Lung microvascular endothelial cell (primary cell): ENCODE data around the gene DISP2. TPM values are rescaled to one million over a fixed set of nuclear protein-coding genes. Genes with fewer than 3 reads are reported as not detected.

Experiments used
- DNase-seq, 2 donors: peaks; one replicate each; pipeline versions ENCODE4 v3.0.0 to v3.0.0-alpha.2; 2010; ENCODE audit warnings: low read depth in 2 of 2
- total RNA-seq: library from RNA; depleted of rRNA; stranded (reverse); fragments of >200 nt; gene quantifications from 2 replicates; pipeline ENCODE4 v1.2.1, GENCODE V29; 2014

Gene DISP2, protein sequence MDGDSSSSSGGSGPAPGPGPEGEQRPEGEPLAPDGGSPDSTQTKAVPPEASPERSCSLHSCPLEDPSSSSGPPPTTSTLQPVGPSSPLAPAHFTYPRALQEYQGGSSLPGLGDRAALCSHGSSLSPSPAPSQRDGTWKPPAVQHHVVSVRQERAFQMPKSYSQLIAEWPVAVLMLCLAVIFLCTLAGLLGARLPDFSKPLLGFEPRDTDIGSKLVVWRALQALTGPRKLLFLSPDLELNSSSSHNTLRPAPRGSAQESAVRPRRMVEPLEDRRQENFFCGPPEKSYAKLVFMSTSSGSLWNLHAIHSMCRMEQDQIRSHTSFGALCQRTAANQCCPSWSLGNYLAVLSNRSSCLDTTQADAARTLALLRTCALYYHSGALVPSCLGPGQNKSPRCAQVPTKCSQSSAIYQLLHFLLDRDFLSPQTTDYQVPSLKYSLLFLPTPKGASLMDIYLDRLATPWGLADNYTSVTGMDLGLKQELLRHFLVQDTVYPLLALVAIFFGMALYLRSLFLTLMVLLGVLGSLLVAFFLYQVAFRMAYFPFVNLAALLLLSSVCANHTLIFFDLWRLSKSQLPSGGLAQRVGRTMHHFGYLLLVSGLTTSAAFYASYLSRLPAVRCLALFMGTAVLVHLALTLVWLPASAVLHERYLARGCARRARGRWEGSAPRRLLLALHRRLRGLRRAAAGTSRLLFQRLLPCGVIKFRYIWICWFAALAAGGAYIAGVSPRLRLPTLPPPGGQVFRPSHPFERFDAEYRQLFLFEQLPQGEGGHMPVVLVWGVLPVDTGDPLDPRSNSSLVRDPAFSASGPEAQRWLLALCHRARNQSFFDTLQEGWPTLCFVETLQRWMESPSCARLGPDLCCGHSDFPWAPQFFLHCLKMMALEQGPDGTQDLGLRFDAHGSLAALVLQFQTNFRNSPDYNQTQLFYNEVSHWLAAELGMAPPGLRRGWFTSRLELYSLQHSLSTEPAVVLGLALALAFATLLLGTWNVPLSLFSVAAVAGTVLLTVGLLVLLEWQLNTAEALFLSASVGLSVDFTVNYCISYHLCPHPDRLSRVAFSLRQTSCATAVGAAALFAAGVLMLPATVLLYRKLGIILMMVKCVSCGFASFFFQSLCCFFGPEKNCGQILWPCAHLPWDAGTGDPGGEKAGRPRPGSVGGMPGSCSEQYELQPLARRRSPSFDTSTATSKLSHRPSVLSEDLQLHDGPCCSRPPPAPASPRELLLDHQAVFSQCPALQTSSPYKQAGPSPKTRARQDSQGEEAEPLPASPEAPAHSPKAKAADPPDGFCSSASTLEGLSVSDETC (N-terminal part only)
- total RNA-seq: under 0.01 TPM in 2 replicates

- peak; percentile 79 to 84 for DNase-seq
Observed at GRCh38 chr15:40357723-40358470, at the start of gene DISP2. Gene DISP2, plus strand, starts transcription at chr15:40358219. Its CDS starts 103 bp downstream, at chr15:40358322.

GRCh38 chr15:40309344-40309862, 48.6 kb upstream of the DISP2 start:
- no peak for DNase-seq

GRCh38 chr15:40310001-40310959, 47.7 kb upstream of the DISP2 start:
- DNase-seq: peak; percentile 51 to 74

GRCh38 chr15:40310993-40311392, 47.0 kb upstream of the DISP2 start:
- DNase-seq: no peak

GRCh38 chr15:40312370-40313158, 45.5 kb upstream of the DISP2 start:
- DNase-seq: no peak

- DNase-seq: peak; percentile 41 to 58
Observed at GRCh38 chr15:40313531-40314398, 44.3 kb upstream of the DISP2 start.

DNA sequence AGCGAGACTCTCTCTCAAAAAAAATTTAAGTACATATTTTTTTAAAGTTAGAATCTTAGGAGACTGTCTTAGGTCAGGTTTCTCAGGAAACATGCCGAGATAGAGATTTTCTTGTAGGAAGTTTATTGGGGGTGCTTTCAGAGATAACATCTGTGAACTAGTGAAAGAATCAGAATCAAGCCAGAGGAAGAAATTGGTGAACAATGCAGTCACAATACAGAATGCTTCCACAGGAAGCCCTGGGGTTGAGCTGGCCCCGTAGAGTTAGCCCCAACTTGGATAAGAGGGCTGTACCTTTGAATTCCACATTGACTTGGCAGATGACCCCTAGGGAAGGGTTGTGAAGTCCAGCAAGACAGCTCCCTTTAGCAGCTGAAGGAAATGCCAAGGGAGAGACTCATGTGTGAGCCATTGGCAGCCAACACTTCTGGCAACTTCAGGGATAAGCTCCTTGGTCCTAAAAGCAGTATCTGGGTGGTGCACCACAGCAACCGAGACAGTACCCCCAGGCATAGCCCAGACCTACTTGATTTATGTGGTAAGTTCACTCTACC, 43.2 kb upstream of the DISP2 start:
- peak in 1 of 2 donors; percentile 78 for DNase-seq

DNA sequence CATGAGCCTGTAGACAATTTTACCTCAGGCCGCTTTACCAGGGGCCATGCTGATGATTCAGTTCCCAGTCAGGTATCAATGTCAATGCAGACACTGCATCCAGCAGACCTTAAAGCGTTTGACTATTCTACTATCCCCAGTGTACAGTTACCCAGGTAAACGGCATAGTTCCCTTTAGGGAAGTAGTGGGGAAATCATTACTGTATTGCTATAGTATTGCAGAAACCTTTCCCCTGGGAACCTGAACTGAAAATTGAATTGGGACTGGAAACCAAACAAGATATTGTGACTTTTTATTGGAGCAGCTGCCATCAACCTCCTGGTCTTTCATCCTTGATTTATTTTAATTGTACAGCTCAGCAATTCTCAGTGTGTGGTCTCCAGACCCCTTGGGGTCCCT, 41.1 kb upstream of the DISP2 start:
- DNase-seq: no peak

- DNase-seq: no peak
Observed at GRCh38 chr15:40317580-40317979, 40.4 kb upstream of the DISP2 start.

- no peak for DNase-seq
Observed at GRCh38 chr15:40320409-40320808, 37.6 kb upstream of the DISP2 start.

DNA sequence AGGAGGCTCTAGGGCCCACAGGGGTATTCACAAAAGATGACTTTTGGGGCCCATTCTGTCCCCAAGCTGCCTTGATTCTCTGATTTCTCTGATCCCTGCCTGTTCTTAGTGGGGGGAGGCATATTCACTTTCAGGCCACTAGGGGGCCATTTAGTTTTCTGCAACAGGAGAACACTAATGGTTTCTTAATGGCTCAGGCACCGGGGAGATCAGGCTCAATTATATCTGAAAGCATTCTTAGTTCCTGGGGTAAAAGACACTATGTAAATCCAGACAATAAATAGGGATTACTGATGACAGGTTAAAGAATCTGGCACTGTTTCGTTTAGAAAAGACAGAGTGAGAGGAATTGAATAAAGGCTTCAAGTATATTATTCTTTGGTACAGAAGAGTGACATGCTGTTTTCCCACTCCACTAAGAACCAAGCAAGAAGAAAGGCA, 37.1 kb upstream of the DISP2 start:
- DNase-seq: peak; percentile 71 to 74

GRCh38 chr15:40322531-40323238, 35.3 kb upstream of the DISP2 start:
- no peak for DNase-seq

GRCh38 chr15:40323239-40323952, 34.6 kb upstream of the DISP2 start, which contains the start of gene INAFM2:
Gene INAFM2, plus strand, starts transcription at chr15:40323692. Its CDS starts 364 bp downstream, at chr15:40324056.
- peak; percentile 97 to 98 for DNase-seq

DNA sequence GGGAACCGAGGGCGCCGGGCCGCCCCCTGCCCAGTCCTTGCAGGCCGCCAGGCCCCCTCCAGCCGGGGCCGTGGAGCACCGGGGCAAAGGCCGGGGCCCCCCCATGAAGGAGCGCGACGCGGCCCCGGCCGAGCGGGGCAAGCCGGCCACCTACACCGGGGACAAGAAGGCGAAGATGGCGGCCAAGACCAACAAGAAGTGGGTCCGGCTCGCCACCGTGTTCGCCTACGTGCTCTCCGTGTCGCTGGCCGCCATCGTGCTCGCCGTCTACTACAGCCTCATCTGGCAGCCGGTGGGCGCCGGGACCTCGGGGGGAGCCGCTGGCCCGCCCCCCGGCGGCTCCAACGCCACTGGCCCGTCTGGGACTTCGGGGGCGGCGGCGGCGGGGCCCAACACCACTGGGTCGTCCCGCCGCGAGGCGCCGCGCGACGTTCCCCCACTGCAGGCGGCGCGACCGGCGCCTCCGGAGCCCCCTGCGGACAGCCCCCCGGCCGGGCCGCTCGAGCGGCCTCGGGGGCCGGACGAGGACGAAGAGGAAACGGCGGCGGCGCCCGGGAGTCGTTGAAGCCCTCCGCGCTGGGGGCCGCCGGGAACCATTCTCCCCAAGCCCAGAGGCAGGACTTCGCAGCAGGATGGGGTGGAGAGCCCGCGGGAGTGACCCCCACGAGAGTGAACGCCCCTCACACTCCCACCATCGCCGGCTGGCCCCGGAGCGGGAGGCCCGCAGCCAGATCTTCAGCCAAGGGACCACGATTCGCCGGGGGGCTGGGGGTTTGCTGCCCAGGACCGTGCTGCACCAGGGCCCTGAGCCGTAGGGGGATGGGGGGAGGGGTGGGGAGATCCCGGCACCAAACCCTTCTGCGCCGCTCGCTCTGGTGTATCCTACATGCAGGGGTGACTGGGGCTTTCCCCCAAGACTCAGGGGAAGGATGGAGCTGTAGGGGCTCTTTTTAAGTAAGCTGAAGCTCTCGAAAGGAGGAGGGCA, 33.8 kb upstream of the DISP2 start:
- peak; percentile 38 to 44 for DNase-seq
